WI38 (cell line): ENCODE measurements around the gene ITPR3.

Experiments
- H3K4me3 ChIP-seq: 2 replicates; pipeline ENCODE4 v1.5.1; 2011; ENCODE audit warnings: low read depth, mild to moderate bottlenecking, control low read depth, low read length
- CTCF ChIP-seq: IDR thresholded peaks from 2 replicates; pipeline ENCODE4 v1.5.1; 2012; ENCODE audit warnings: low read depth, mild to moderate bottlenecking, control low read depth, low read length

ITPR3 gene

GRCh38 chr6:33688451-33689147 is 67.5 kb downstream of the ITPR3 start:
- no peak for TF ChIP-seq CTCF
- H3K4me3 ChIP-seq, result no peak overlapping the region

GRCh38 chr6:33689148-33689494 is 68.0 kb downstream of the ITPR3 start:
- no peak overlapping the region for H3K4me3 ChIP-seq
- TF ChIP-seq CTCF, result no peak

- no peak overlapping the region for H3K4me3 ChIP-seq
- no peak for TF ChIP-seq CTCF
These were observed 68.8 kb downstream of the ITPR3 start for GRCh38 chr6:33689879-33690278.

GRCh38 chr6:33690766-33691165 is 69.6 kb downstream of the ITPR3 start:
- no peak overlapping the region for H3K4me3 ChIP-seq
- no peak for TF ChIP-seq CTCF

- no peak overlapping the region for H3K4me3 ChIP-seq
- no peak for TF ChIP-seq CTCF
These were observed 70.4 kb downstream of the ITPR3 start for GRCh38 chr6:33691456-33692077.

- no peak for TF ChIP-seq CTCF
- no peak overlapping the region for H3K4me3 ChIP-seq
These were observed 71.1 kb downstream of the ITPR3 start for GRCh38 chr6:33692078-33692759.

GRCh38 chr6:33692760-33693158 is 71.6 kb downstream of the ITPR3 start:
- no peak overlapping the region for H3K4me3 ChIP-seq
- no peak for TF ChIP-seq CTCF
